UCSD-AML1 (cell line): ENCODE measurements around the gene RCCD1.
A peak's percentile ranks its signal among the peaks of the same experiment; 100 is the strongest.
"Not testable (repeated sequence)": the region's sequence is repeated elsewhere in the genome, so short reads cannot be mapped to it uniquely, and the experiment has no call there.

ENCODE experiments used
- DNase-seq: peaks from one replicate; lab custom pipeline; 2025; ENCODE audit not compliant: unreplicated experiment; lab: John Stamatoyannopoulos, UW

RCCD1 gene, protein sequence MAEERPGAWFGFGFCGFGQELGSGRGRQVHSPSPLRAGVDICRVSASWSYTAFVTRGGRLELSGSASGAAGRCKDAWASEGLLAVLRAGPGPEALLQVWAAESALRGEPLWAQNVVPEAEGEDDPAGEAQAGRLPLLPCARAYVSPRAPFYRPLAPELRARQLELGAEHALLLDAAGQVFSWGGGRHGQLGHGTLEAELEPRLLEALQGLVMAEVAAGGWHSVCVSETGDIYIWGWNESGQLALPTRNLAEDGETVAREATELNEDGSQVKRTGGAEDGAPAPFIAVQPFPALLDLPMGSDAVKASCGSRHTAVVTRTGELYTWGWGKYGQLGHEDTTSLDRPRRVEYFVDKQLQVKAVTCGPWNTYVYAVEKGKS

DNA sequence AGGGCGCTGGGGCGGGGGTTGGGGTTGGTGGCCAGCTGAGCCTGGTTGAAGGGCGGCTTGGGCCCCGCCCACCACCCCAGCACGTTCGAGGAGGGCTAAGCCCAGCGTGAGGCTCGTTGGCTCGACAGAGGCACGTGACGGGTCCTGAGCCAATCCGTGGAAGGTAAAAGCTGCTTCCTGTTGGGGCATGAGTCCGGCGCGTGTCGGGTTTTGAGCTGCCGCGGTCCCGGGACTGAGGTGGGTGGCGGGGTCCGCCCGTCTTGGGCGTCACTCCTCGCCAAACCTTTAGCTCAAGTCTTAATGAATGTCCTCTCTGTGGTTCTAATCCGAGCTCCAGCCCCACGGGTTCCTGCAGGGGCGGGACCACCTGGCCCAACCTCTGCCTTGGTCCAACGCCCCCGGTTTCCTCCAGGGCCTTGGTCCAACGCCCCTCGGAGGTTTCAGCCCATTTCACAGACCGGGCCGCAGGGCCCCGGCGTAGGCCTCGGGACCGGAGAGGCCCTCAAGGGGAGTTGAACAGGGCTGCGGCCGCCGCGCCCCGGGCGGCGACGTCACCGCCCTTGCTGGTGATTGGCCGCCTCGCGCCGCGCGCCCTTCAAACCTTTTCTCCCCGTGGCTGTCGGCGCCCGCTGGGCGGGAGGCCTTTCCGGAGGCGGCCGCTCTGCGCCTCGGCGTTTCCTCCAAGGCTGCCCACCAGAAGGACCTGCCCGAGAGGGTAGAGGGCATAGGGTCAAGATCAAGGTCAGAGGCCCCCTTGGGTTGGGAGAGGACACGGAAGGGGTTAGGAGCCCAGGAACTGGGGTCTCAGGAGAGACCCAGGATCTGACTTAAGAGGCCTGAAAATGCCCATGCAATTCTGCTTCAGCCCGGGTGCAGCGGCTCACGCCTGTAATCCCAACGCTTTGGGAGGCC, at the start of gene RCCD1:
Gene RCCD1, plus strand, starts transcription at position 173 of the 912 bp plus-strand sequence. CDS start 1,851 bp downstream, outside the sequence.
- DNase-seq: peak; percentile 91

GRCh38 chr15:90905306-90906180, 49.1 kb upstream of the RCCD1 start:
- no peak for DNase-seq

- no peak for DNase-seq
Observed at GRCh38 chr15:90906181-90906849, 48.4 kb upstream of the RCCD1 start.

GRCh38 chr15:90907051-90907660, 47.5 kb upstream of the RCCD1 start:
- no peak for DNase-seq

DNA sequence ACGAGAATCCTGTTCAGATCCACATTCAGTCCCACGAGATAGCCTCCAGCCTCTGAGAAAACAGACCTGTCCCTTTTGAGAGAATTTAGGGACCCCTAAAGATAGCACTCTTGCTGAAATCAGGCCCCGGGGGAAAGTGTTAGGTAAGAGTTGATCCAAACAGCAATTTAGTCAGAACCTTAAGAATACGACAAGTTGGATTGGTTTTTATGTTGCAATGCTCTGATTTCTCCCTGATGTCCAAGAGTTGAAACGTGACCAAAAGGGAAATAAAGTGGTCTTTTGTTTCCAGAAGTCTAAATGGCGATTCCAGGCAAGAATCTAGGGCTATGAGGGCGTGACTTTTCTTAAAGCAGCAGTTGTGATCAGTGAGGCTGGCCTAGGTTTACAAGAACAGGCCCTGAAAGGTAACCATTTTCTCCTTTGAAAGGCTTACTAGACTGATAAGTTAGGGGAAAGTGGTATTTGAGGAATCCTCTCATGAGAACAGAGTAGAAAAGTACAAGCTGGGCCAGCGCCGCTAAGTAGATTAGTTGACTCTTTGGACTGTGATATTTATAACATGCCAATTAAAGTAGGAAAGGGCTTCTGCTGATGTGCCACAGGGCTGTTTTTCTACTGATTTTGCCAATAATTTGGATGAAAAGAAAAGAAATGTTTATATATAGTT, 46.7 kb upstream of the RCCD1 start:
- no peak for DNase-seq

- not testable (repeated sequence) for DNase-seq
Observed at GRCh38 chr15:90909449-90909848, 45.2 kb upstream of the RCCD1 start.

GRCh38 chr15:90909976-90910375, 44.7 kb upstream of the RCCD1 start:
- DNase-seq: no peak

DNA sequence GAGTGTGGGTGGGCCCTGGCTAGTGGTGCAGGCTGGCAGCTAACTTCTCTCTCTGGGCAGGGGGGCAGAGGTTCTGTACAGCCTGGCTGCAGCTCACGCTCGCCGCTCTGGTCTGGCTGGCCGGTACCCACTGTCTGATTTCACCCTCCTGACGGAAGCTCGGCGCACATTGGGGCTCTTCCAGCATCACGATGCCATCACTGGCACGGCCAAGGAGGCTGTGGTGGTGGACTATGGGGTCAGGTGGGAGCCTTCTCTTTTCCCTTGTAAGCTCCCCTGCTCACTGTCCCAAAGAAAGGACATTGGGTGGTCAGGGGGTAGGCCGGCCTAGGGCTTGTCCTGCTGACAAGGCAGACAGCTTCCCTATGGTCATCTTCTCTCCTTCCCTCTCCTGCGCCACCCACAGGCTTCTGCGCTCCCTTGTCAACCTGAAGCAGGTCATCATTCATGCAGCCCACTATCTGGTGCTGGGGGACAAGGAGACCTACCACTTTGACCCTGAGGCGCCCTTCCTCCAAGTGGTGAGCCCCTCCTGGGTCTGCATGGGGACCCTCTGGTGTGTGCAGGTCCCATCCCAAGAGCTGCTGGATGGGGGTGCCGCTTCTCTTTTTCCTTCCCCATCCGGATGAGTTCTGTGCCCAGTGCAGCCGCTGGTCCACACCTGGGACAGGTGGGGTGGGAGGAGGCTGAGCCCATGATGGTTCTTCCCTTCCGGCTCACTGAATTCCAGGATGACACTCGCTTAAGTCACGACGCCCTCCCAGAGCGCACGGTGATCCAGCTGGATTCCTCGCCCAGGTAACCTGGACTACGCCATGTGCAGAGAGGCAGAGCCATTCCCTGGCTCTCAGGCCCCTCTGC, 44.0 kb upstream of the RCCD1 start:
- no peak for DNase-seq

- no peak for DNase-seq
Observed at GRCh38 chr15:90911302-90911623, 43.4 kb upstream of the RCCD1 start.

DNA sequence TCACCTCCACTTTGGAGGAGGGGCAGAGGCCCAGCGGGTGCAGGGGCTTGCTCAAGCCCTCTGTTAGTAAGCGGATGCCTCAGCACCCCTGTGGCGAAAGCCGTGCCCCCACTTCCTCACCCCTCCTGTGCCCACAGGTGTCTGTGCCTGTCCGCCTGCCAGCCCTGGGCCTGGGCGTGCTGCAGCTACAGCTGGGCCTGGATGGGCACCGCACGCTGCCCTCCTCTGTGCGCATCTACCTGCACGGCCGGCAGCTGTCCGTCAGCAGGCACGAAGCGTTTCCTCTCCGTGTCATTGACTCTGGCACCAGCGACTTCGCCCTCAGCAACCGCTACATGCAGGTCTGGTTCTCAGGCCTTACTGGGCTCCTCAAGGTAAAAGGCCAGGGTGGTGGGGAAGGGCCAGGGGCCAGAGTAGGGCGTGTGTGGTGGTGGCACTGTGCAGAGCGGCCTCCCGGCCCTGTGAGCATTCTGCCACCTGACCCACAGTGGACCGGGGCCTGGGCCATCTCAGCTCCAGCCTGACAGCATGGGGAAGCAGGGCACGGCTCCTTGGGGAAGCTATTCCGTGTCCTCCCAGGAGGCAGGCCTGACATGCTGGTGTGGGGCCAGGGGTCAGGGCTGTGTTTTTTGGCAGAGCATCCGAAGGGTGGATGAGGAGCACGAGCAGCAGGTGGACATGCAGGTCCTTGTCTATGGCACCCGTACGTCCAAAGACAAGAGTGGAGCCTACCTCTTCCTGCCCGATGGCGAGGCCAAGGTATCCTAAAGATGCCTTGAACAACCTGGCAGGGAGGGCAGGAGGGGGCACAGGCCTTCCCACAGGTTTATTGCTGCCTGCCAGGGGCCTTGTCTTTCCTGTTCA, 42.5 kb upstream of the RCCD1 start:
- no peak for DNase-seq

DNA sequence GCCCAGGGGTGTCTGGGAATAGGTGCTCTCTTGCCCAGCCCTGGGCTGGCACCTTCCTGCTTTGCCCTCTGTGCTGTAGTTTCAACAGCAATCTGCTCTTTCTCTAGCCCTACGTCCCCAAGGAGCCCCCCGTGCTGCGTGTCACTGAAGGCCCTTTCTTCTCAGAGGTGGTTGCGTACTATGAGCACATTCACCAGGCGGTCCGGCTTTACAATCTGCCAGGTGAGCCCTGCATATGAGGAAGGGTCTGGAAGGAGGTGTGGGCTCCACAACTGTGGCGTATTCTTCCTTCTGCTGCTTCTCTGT, 42.0 kb upstream of the RCCD1 start:
- DNase-seq: no peak

- no peak for DNase-seq
Observed at GRCh38 chr15:90913398-90913944, 41.2 kb upstream of the RCCD1 start.

DNA sequence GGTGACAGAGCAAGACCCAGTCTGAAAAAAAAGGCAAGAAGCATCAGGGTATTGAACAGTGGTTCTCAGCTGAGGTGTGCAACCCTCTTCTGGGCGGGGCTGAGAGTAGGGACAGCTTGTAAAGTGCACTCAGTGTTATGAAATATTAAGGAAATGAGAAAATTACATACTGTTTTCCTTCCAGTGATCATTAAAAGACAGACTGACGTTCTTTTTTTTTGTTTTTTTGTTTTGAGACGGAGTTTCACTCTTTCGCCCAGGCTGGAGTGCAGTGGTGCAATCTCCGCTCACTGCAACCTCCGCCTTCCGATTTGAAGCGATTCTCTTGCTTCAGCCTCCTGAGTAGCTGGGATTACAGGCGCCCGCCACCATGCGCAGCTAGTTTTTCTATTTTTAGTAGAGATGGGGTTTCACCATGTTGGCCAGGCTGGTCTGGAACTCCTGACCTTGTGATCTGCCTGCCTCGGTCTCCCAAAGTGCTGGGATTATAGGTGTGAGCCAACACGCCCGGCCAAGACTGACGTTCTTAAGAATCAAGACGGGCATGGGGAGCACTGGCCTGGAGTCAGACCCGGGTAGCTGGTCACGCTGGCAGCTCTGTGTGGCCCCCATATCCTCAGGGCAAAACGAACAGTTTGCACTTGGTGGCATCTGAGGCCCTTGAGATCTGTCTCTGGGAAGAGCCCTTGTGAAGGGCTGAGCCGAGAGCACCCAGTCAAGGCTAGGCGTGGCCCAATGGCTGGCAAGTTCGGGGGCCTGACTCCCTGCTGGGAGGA, 40.2 kb upstream of the RCCD1 start:
- no peak for DNase-seq

- no peak for DNase-seq
Observed at GRCh38 chr15:90915216-90915807, 39.4 kb upstream of the RCCD1 start.

DNA sequence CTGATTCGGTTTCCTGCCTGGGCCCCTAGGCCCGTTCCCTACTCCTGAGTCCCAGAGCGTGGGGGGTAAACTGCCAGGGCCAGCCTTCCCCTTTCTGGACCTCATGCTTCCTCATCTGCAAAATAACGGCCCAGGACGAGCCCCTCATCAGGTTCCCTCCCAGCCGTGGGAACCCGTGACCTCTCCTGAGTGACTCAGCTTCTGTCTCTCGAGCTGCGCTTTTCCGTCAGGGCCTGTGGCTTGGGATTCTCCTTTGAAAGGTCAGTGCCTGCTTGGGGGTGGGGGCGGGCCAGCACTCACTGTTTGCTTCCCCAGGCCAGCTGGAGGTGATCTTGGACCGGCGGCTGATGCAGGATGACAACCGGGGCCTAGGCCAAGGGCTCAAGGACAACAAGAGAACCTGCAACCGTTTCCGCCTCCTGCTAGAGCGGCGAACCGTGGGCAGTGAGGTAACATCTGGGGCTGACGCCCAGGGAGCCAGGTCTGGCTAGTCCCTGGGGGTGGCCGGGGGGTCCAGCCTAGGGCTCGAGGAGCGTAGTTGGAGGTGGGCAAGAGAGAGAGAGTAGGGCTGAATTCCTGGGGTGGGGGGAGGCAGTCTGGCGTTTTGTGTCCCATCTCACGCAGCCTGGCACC, 38.8 kb upstream of the RCCD1 start:
- peak; percentile 63 for DNase-seq

- no peak for DNase-seq
Observed at GRCh38 chr15:90916461-90916860, 38.2 kb upstream of the RCCD1 start.
